Measurements from ENCODE around the gene TUBB. TPM values are rescaled to one million over a fixed set of nuclear protein-coding genes. Genes with fewer than 3 reads are reported as not detected.
"Not testable (repeated sequence)": the region's sequence is repeated elsewhere in the genome, so short reads cannot be mapped to it uniquely, and the experiment has no call there.

Gene TUBB
- total RNA-seq, 1 experiment from 2014 or later, result 386 TPM

DNA sequence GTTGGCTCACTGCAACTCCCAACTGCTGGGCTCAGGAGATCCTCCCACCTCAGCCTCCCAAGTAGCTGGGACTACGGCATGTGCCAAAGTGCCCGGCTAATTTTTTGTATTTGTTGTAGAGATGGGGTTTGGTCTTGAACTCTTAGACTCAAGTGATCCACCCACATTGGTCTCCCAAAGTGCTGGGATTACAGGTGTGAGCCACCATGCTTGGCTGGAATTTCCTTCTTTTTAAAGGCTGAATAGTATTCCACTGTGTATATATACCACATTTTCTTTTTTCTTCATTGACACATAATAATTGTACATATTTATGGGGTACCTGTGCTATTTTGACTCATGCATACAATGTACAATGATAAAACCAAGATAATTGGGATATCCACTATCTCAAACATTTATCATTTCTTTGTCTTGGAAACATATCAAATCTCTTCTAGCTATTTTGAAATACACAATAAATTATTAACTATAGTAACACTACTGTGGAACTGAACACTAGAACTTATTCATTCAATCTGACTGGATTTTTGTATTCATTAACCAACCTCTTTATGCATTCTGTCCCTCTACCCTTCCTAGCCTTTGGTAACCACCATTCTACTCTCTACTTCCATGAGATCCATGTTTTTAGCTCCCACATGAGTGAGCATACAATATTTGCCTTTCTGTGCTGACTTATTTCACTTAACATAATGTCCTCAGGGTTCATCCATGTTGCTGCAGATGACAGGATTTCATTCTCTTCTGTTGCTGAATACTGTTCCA is 10.9 kb upstream of the TUBB start:
- Histone ChIP-seq H3K9me3 (no peaks in the 10 kb centered on the region), H3K4me3 (no peak overlapping the region), H3K27me3 (no peaks in the 10 kb centered on the region), H3K36me3 (peaks cover 6% of the 10 kb centered on the region)
- DNase-seq, result no peak

DNA sequence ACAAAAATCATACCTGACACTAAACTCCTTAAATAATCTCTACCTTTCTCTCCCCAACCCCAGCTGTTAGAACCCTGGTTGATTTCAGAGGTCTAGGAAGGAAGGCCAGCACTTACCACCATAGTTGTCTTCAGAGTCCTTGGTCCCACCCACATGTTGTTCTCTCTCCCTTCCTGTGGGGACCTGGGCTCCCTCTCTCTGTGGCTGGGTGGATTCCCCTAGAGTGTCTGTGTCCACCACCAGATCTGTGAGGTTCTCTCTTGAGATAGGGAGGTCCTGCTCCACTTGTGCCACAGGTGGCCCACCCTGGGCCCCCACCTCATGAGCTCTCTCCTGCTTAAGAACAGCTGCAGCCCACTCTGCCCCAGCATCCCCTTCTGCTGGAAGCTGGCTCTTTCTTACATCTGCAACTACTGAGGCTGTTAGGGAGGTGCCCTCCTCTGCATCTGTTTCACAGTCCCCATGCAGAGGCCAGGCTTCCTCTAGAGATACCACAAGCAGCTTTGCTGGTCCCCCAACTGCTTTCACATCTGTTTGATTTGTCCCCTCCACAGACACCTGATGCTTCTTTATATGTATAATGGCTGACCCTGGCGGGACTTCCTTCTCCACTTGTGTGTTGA is 8.3 kb upstream of the TUBB start:
- Histone ChIP-seq H3K27me3 (no peaks in the 10 kb centered on the region), H3K4me3 (no peak overlapping the region), H3K36me3 (peaks cover 6% of the 10 kb centered on the region), H3K9me3 (no peaks in the 10 kb centered on the region)
- no peak for DNase-seq

GRCh38 chr6:30712441-30712945 is 7.7 kb upstream of the TUBB start:
- peaks cover 5% of the 10 kb centered on the region for H3K36me3 ChIP-seq
- no peaks in the 10 kb centered on the region for H3K27me3 ChIP-seq
- no peak for DNase-seq
- H3K9me3 ChIP-seq, result no peaks in the 10 kb centered on the region
- no peak overlapping the region for H3K4me3 ChIP-seq

DNA sequence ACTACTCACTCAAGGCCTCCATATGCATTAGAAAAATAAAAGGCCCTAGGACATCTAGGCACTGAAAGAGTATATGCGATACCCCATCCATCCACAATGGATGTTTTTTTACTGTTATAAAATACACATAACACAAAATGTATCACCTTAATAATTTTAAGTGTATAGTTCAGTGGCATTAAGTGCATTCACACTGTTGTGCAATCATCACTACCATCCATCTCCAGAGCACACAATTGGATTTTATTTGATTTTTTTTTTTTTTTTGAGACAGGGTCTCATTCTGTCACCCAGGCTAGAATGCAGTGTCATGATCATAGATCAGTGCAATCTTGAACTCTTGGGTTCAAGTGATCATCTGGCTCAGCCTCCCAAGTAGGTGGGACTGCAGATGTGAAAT is 5.9 kb upstream of the TUBB start:
- Histone ChIP-seq H3K4me3 (no peak overlapping the region), H3K36me3 (peaks cover 5% of the 10 kb centered on the region)

GRCh38 chr6:30716879-30717128 is 3.3 kb upstream of the TUBB start:
- Histone ChIP-seq H3K9me3 (no peaks in the 10 kb centered on the region), H3K36me3 (peaks cover 14% of the 10 kb centered on the region), H3K27me3 (no peaks in the 10 kb centered on the region), H3K4me3 (peak overlapping the region; percentile 58)
- no peak for DNase-seq

More for the DNA sequence above, 5.9 kb upstream of the TUBB start:
- DNase-seq, result no peak
- H3K27me3 ChIP-seq, result no peaks in the 10 kb centered on the region
- no peaks in the 10 kb centered on the region for H3K9me3 ChIP-seq

DNA sequence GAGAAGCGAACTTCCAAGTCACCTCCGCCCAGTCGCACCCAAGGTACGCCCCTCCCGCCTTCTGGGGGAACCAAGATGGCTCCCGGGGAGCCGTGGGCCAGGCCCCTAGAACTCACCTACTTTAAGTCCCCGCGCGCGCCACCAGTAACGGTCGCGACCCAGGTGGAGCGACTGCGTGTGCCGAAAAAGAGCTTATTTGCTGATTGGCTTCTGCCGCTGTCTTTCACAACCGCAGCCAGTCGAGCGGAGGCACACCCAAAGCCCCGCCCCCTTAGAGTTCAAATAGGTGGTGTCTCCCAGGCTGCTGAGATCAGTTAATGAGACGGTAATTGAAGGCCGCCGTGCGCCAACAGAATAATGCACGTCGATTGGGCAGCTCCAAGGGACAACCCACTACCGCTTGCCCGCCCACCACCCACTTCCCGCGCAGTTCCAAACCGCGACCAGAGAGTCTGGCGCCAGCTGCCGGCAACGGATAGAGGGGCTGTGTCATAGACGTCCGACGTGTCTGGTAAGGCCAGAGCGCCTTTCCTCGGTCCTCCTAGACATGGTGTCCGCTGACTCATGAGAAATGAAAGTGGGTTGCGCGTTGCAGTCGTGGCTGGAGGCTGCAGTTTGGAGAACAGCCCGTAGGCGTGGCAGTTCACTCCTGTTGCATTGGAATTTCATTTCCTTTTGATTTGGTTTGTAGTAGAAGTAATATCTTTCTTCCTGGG is 2.9 kb upstream of the TUBB start, which contains the start of gene MDC1:
TSS of gene MDC1 (minus strand) at position 153 of the 716 bp plus-strand sequence. CDS start 2,106 bp downstream, outside the sequence.
- H3K4me3 ChIP-seq, result peak within 1 kb of the TSS; percentile 58
- peak; percentile 99 for DNase-seq
- H3K27me3 ChIP-seq, result no peaks in the 10 kb centered on the region
- H3K36me3 ChIP-seq, result peaks cover 18% of the 10 kb centered on the region
- H3K9me3 ChIP-seq, result no peaks in the 10 kb centered on the region

DNA sequence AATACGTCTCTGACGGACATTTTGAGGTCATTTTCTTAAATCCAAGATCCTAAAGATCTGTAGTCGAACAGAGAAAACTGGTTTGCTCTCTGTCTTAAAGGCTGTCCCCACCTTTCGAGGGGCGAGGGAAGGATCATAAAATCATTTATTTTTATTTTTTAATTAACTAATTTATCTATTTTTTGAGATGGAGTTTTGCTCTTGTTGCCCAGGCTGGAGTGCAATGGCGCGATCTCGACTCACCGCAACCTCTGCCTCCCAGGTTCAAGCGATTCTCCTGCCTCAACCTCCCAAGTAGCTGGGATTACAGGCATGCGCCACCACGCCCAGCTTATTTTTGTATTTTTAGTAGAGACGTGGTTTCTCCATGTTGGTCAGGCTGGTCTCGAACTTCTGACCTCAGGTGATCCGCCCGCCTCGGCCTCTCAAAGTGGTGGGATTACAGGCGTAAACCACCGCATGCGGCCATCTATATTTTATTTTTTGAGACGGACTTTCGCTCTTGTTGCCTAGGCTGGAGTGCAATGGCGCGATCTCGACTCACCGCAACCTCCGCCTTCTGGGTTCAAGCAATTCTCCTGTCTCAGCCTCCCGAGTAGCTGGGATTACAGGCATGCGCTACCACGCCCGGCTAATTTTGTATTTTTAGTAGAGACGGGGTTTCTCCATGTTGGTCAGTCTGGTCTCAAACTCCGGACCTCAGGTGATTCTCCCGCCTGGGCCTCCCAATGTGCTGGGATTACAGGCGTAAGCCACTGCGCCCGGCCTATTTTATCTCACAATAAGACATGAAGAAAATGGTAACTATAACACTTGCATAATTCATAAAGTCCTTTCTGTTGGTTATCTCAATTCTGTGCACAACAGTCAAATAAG is 2.1 kb upstream of the TUBB start:
- H3K9me3 ChIP-seq, H3K27me3 ChIP-seq, DNase-seq: not testable (repeated sequence)
- H3K36me3 ChIP-seq, result peaks cover 26% of the 10 kb centered on the region
- peak overlapping the region; percentile 44 for H3K4me3 ChIP-seq

- Histone ChIP-seq H3K9me3 (no peaks in the 10 kb centered on the region), H3K27me3 (no peaks in the 10 kb centered on the region), H3K36me3 (peaks cover 39% of the 10 kb centered on the region), H3K4me3 (peak overlapping the region; percentile 97)
- DNase-seq, result no peak
These were observed 796 bp upstream of the TUBB start for GRCh38 chr6:30719356-30719755.

- no peaks in the 10 kb centered on the region for H3K27me3 ChIP-seq
- peak; percentile 61 for DNase-seq
- no peaks in the 10 kb centered on the region for H3K9me3 ChIP-seq
- peak overlapping the region; percentile 97 for H3K4me3 ChIP-seq
- H3K36me3 ChIP-seq, result peaks cover 51% of the 10 kb centered on the region
These were observed 616 bp downstream of the TUBB start for GRCh38 chr6:30720738-30721197.

GRCh38 chr6:30721198-30722024 is 1.3 kb downstream of the TUBB start:
- no peaks in the 10 kb centered on the region for H3K9me3 ChIP-seq
- H3K36me3 ChIP-seq, result peaks cover 53% of the 10 kb centered on the region
- no peaks in the 10 kb centered on the region for H3K27me3 ChIP-seq
- peak; percentile 83 for DNase-seq
- peak overlapping the region; percentile 97 for H3K4me3 ChIP-seq

GRCh38 chr6:30722025-30722279 is 1.8 kb downstream of the TUBB start:
- H3K9me3 ChIP-seq, DNase-seq, H3K27me3 ChIP-seq: not testable (repeated sequence)
- Histone ChIP-seq H3K4me3 (peak overlapping the region; percentile 97), H3K36me3 (peaks cover 53% of the 10 kb centered on the region)

GRCh38 chr6:30722280-30723112 is 2.3 kb downstream of the TUBB start:
- peak; percentile 48 for DNase-seq
- no peaks in the 10 kb centered on the region for H3K27me3 ChIP-seq
- peak overlapping the region; percentile 97 for H3K4me3 ChIP-seq
- H3K36me3 ChIP-seq, result peaks cover 55% of the 10 kb centered on the region
- H3K9me3 ChIP-seq, result no peaks in the 10 kb centered on the region

- H3K27me3 ChIP-seq, DNase-seq, H3K9me3 ChIP-seq: not testable (repeated sequence)
- Histone ChIP-seq H3K36me3 (peaks cover 60% of the 10 kb centered on the region), H3K4me3 (peak overlapping the region; percentile 97)
These were observed 3.1 kb downstream of the TUBB start for GRCh38 chr6:30723159-30723842.

GRCh38 chr6:30723843-30724741 is 3.9 kb downstream of the TUBB start:
- DNase-seq, H3K27me3 ChIP-seq, H3K4me3 ChIP-seq, H3K9me3 ChIP-seq: not testable (repeated sequence)
- peaks cover 60% of the 10 kb centered on the region for H3K36me3 ChIP-seq

Data from MG63 (cell line).